K562 (cell line): ENCODE data around the gene SDHAF1. TPM values are rescaled to one million over a fixed set of nuclear protein-coding genes. Genes with fewer than 3 reads are reported as not detected.

ENCODE experiments used
- BACH1 ChIP-seq: fragments of 200-800 bp; sonication (Bioruptor generic); IDR thresholded peaks from 2 replicates; pipeline ENCODE4 v1.6.1; 2016; ENCODE audit warnings: missing genetic modification characterization, missing compliant biosample characterization
- BRD4 ChIP-seq: fragments of 200-600 bp; sonication (generic); IDR thresholded peaks from 2 replicates; pipeline ENCODE4 v1.6.1; 2017; ENCODE audit warnings: inconsistent platforms
- E2F4 ChIP-seq: sonication (generic); formaldehyde crosslinking; IDR thresholded peaks from 2 replicates; pipeline ENCODE4 v1.8.0; 2022; ENCODE audit warnings: mild to moderate bottlenecking, low read depth, missing genetic modification reagents
- HOXB6 ChIP-seq: fragments of 250-450 bp; sonication (Bioruptor Pico); IDR thresholded peaks from 2 replicates; pipeline ENCODE4 v1.5.1; 2022; ENCODE audit warnings: mild to moderate bottlenecking, borderline replicate concordance
- JUN ChIP-seq, 2 experiments: sonication (generic) in 1 of 2; formaldehyde crosslinking in 1 of 2; IDR thresholded peaks; 2 replicates each; pipeline versions ENCODE4 v1.6.1 to v1.8.0; 2012 to 2022; ENCODE audit warnings: borderline replicate concordance in 2 of 2, mild to moderate bottlenecking in 2 of 2, improper control_type of control experiment in 1 of 2, low read depth in 1 of 2, low read length in 1 of 2, missing genetic modification reagents in 1 of 2
- L3MBTL2 ChIP-seq: fragments of 450-650 bp; IDR thresholded peaks from 2 replicates; pipeline ENCODE4 v1.6.1; 2016; ENCODE audit warnings: mild to moderate bottlenecking, moderate library complexity
- MTA1 ChIP-seq: fragments of 450-650 bp; IDR thresholded peaks from 2 replicates; pipeline ENCODE4 v1.6.1; 2017; ENCODE audit warnings: borderline replicate concordance
- NR4A1 ChIP-seq, 2 experiments: fragments of 250-450 bp in 1 of 2; fragments of 450-650 bp in 1 of 2; sonication (Bioruptor Pico) in 1 of 2; IDR thresholded peaks; 2 replicates each; pipeline versions ENCODE4 v1.4.0 to v1.6.1; 2016 to 2020; ENCODE audit warnings: mild to moderate bottlenecking in 2 of 2, missing compliant biosample characterization in 1 of 2, missing genetic modification characterization in 1 of 2, moderate library complexity in 1 of 2
- PHF8 ChIP-seq: fragments of 200-600 bp; sonication (generic); IDR thresholded peaks from 2 replicates; pipeline ENCODE4 v1.6.1; 2012; ENCODE audit warnings: mixed run types, mild to moderate bottlenecking, inconsistent platforms, low read length, moderate library complexity, borderline replicate concordance
- RBBP5 ChIP-seq: fragments of 200-600 bp; sonication (generic); IDR thresholded peaks from 2 replicates; pipeline ENCODE4 v1.6.1; 2012; ENCODE audit warnings: borderline replicate concordance, mild to moderate bottlenecking, low read length, control low read depth, inconsistent platforms; ENCODE audit not compliant: insufficient read depth, poor library complexity, severe bottlenecking
- RERE ChIP-seq: sonication (generic); formaldehyde crosslinking; IDR thresholded peaks from 2 replicates; pipeline ENCODE4 v1.8.0; 2023; ENCODE audit warnings: missing genetic modification reagents, mild to moderate bottlenecking, borderline replicate concordance
- SNRNP70 ChIP-seq: fragments of 200-400 bp; formaldehyde crosslinking; optimal IDR thresholded peaks from 2 replicates; pipeline ENCODE3; 2017; ENCODE audit warnings: low read depth, low read length
- SREBF1 ChIP-seq: fragments of 150-350 bp; IDR thresholded peaks from 2 replicates; pipeline ENCODE4 v1.6.1; 2014; ENCODE audit warnings: antibody characterized with exemption, low read depth, low read length, borderline replicate concordance
- STAT5B ChIP-seq: fragments of 250-450 bp; sonication (Bioruptor Pico); IDR thresholded peaks from 2 replicates; pipeline ENCODE4 v1.8.0; 2021; ENCODE audit warnings: mild to moderate bottlenecking, inconsistent platforms
- ZNF57 ChIP-seq: fragments of 450-650 bp; formaldehyde crosslinking; IDR thresholded peaks from 2 replicates; pipeline ENCODE4 v1.4.0; 2020; ENCODE audit warnings: mild to moderate bottlenecking, moderate library complexity
- polyA plus RNA-seq, 8 experiments: library from polyadenylated mRNA; depleted of rRNA in 4 of 8; stranded (reverse) in 5 of 8; unstranded in 3 of 8; fragments of >200 nt; fragmentation: Nextera tagmentation in 2 of 8; fragmentation: Illumina TruSeq in 1 of 8; extraction: Ambion mirVana in 2 of 8; extraction: Trizol in 1 of 8; gene quantifications; 2 replicates each; pipeline versions ENCODE4 v1.2.1 to v1.2.3, GENCODE V29; 2011 to 2014; ENCODE audit warnings: inconsistent platforms in 1 of 8, missing spikeins in 1 of 8
- total RNA-seq, 7 experiments: library from RNA; depleted of rRNA in 6 of 7; stranded (reverse); fragments of >200 nt in 6 of 7; fragmentation: Illumina TruSeq in 2 of 7; extraction: Trizol in 2 of 7; gene quantifications; 2 replicates each; pipeline versions ENCODE4 v1.2.1 to v1.2.3, GENCODE V29; 2011 to 2021; ENCODE audit warnings: low replicate concordance in 1 of 7

The SDHAF1 gene
- total and polyA plus RNA-seq, 9 of the 15 experiments (the other 6 are each of a cell fraction or from before 2014, with no cell fraction given): 0.42 to 55.7 (median 18.8) TPM

- TF ChIP-seq RERE (no peak), NR4A1 (CRISPR knock-in tag; IDR thresholded peaks at IDR 0.05) (no peak), NR4A1 (tag; IDR thresholded peaks at IDR 0.05) (0 out of 2 replicates have a peak, but pooled peaks have one; percentile 46), ZNF57 (no peak), SREBF1 (no peak), MTA1 (peak; percentile 37; the same call in 1 of the 2 replicates), STAT5B (CRISPR knock-in tag) (no peak), E2F4 (no peak), JUN (IDR thresholded peaks at IDR 0.05; ENCODE audit: borderline replicate concordance, low read depth, low read length) (no peak), JUN (CRISPR knock-in tag; IDR thresholded peaks at IDR 0.05; ENCODE audit: borderline replicate concordance) (no peak; the same call in 1 of the 2 replicates), HOXB6 (CRISPR knock-in tag) (no peak), RBBP5 (peak; percentile 80), BACH1 (tag) (no peak), L3MBTL2 (peak; percentile 93), SNRNP70 (no peak), BRD4 (no peak), PHF8 (peak; percentile 96; the same call in 1 of the 2 replicates)
Observed at GRCh38 chr19:35995048-35995993, at the start of gene SDHAF1 (continued).
